Neural progenitor cell (in vitro differentiated cells): ENCODE measurements around the gene COL23A1. TPM values are rescaled to one million over a fixed set of nuclear protein-coding genes. Genes with fewer than 3 reads are reported as not detected.
"Not testable (repeated sequence)": the region's sequence is repeated elsewhere in the genome, so short reads cannot be mapped to it uniquely, and the experiment has no call there.

ENCODE experiments used
- DNase-seq: peaks from one replicate; pipeline ENCODE4 v3.0.0-alpha.2; 2016; ENCODE audit warnings: low spot score
- H2AFZ ChIP-seq: fragments of 200-600 bp; sonication (generic); replicated peaks from 2 replicates; pipeline ENCODE4 v1.6.1; 2016; ENCODE audit warnings: antibody characterized with exemption
- H3F3A ChIP-seq: fragments of 200-600 bp; sonication (generic); 2 replicates; pipeline ENCODE4 v1.6.1; 2016; ENCODE audit warnings: antibody characterized with exemption, low read depth
- H3K27ac ChIP-seq: fragments of 200-600 bp; sonication (generic); 2 replicates; pipeline ENCODE4 v1.5.1; 2016; ENCODE audit warnings: mild to moderate bottlenecking
- H3K27me3 ChIP-seq: fragments of 200-600 bp; sonication (generic); 2 replicates; pipeline ENCODE4 v1.6.1; 2016; ENCODE audit warnings: mild to moderate bottlenecking, moderate library complexity
- H3K36me3 ChIP-seq: fragments of 200-600 bp; sonication (generic); 2 replicates; pipeline ENCODE4 v1.5.1; 2016
- H3K4me1 ChIP-seq: fragments of 200-600 bp; sonication (generic); 2 replicates; pipeline ENCODE4 v1.6.1; 2016; ENCODE audit warnings: mixed run types
- H3K4me2 ChIP-seq: fragments of 200-600 bp; sonication (generic); 2 replicates; pipeline ENCODE4 v1.6.1; 2016
- H3K4me3 ChIP-seq: fragments of 200-600 bp; sonication (generic); 2 replicates; pipeline ENCODE4 v1.5.1; 2016
- H3K79me2 ChIP-seq: fragments of 200-600 bp; sonication (generic); 2 replicates; pipeline ENCODE4 v1.6.1; 2016; ENCODE audit warnings: low read depth
- H3K9ac ChIP-seq: fragments of 200-600 bp; sonication (generic); 2 replicates; pipeline ENCODE4 v1.6.1; 2016
- H3K9me3 ChIP-seq: fragments of 200-600 bp; sonication (generic); 2 replicates; pipeline ENCODE4 v1.5.1; 2016; ENCODE audit warnings: low read depth
- H4K20me1 ChIP-seq: fragments of 200-600 bp; sonication (generic); 2 replicates; pipeline ENCODE4 v1.6.1; 2016; ENCODE audit warnings: low read depth
- H3K27ac Mint-ChIP-seq: 3 replicates; pipeline ENCODE4 v1.8.0; 2021; ENCODE audit warnings: mixed read lengths
- H3K27me3 Mint-ChIP-seq: 2 replicates; pipeline ENCODE4 v1.8.0; 2022; ENCODE audit warnings: low read depth, mild to moderate bottlenecking, inconsistent platforms, moderate library complexity, mixed read lengths; ENCODE audit not compliant: insufficient read depth
- H3K36me3 Mint-ChIP-seq: 3 replicates; pipeline ENCODE4 v1.8.0; 2021; ENCODE audit warnings: mixed read lengths
- H3K4me1 Mint-ChIP-seq: 3 replicates; pipeline ENCODE4 v1.8.0; 2021; ENCODE audit warnings: mixed read lengths
- H3K4me3 Mint-ChIP-seq: 3 replicates; pipeline ENCODE4 v1.8.0; 2021; ENCODE audit warnings: mild to moderate bottlenecking, moderate library complexity, mixed read lengths
- H3K9me3 Mint-ChIP-seq: 3 replicates; pipeline ENCODE4 v1.8.0; 2020; ENCODE audit warnings: mixed read lengths
- CTCF ChIP-seq: fragments of 200-600 bp; sonication (generic); IDR thresholded peaks from 2 replicates; pipeline ENCODE4 v1.5.1; 2017; ENCODE audit warnings: antibody characterized with exemption, mild to moderate bottlenecking
- EZH2 ChIP-seq: fragments of 200-600 bp; sonication (generic); IDR thresholded peaks from 2 replicates; pipeline ENCODE4 v1.6.1; 2017; ENCODE audit warnings: antibody characterized with exemption, mild to moderate bottlenecking, moderate library complexity
- EZH2phosphoT487 ChIP-seq: fragments of 200-600 bp; sonication (generic); IDR thresholded peaks from 2 replicates; pipeline ENCODE4 v1.6.1; 2017; ENCODE audit warnings: antibody characterized with exemption
- total RNA-seq: library from RNA; depleted of rRNA; stranded (reverse); fragments of >200 nt; gene quantifications from 2 replicates; pipeline ENCODE4 v1.2.3, GENCODE V29; 2015; ENCODE audit warnings: low replicate concordance

The COL23A1 gene
- total RNA-seq, 1 donor from 2014 or later = not detected

DNA sequence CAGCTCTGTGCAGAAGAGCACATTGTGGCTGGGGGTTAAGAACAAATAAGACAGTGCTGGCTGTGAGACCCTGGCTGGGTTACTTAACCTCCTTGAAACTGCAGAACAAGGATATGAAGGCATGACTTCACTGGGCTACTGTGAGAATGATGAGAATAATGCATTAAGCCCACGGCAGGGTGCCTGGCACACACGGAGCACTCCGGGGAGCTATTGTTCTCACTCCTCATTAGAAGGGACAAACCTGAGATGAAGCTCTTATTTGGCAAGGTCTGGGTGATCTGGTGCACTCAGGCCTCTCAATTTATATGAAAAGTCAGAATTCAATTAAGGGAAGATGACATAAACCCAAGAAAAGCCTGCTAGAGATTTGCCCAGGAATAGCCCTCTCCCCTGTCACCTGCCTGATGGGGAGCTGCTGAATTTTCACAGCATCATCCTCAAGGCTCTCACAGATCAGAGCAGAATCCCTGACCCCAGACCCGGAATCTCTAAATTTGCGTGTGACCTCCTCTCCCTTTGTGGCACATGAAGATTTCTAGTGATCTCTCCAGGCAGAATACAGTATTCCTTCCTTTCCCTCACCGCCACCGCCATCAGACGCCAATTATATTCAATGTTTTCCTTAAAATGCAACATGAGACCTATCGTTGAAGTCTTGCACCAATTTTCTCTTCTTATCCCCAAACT is 102.1 kb downstream of the COL23A1 start:
- Mint-ChIP-seq H3K4me1 (peaks cover 33% of the 10 kb centered on the region), H3K4me3 (no peak overlapping the region), H3K27ac (peak overlapping the region; percentile 58), H3K27me3 (peaks cover 8% of the 10 kb centered on the region), H3K9me3 (peaks cover 22% of the 10 kb centered on the region), H3K36me3 (peaks cover 6% of the 10 kb centered on the region)
- no peaks in the 10 kb centered on the region for H4K20me1 ChIP-seq
- DNase-seq = peak; percentile 44
- peak overlapping the region; percentile 28 for H3K4me2 ChIP-seq
- no peak overlapping the region for H3K4me3 ChIP-seq
- H3F3A ChIP-seq = peaks cover 24% of the 10 kb centered on the region
- H3K9me3 ChIP-seq = no peaks in the 10 kb centered on the region
- H3K79me2 ChIP-seq = no peaks in the 10 kb centered on the region
- no peaks in the 10 kb centered on the region for H3K36me3 ChIP-seq
- H3K27ac ChIP-seq = no peak overlapping the region
- peaks cover 32% of the 10 kb centered on the region for H3K4me1 ChIP-seq
- no peaks in the 10 kb centered on the region for H3K27me3 ChIP-seq
- no peak for TF ChIP-seq CTCF
- TF ChIP-seq EZH2 = no peak
- TF ChIP-seq EZH2phosphoT487 = no peak
- no peak overlapping the region for H2AFZ ChIP-seq
- no peak overlapping the region for H3K9ac ChIP-seq

DNA sequence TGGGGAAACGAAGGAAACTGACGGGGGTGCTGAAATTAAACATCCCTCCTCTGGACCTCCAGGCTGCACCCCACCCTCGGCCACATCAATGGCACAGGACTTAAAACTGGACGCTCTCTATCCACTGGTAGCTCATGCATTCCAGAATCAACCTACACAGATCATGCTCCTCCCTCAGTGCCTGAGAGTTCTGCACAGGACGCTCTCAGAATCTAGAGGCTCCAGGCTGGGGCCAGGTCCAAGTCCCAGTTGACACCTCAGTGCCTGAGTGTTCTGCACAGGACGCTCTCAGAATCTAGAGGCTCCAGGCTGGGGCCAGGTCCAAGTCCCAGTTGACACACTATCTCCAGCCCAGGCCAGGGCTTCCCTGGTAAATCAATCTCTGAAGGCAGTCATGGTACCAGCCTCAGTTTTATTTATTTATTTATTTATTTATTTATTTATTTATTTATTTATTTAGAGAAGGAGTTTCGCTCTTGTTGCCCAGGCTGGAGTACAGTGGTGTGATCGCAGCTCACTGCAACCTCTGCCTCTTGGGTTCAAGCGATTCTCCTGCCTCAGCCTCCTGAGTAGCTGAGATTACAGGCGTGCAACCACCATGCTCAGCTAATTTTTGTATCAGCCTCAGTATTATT is 103.2 kb downstream of the COL23A1 start:
- peaks cover 24% of the 10 kb centered on the region for H3F3A ChIP-seq
- Mint-ChIP-seq H3K4me1 (peaks cover 35% of the 10 kb centered on the region), H3K9me3 (peaks cover 19% of the 10 kb centered on the region)
- not testable (repeated sequence) for H3K36me3 ChIP-seq, H3K27ac ChIP-seq, DNase-seq, H3K27ac Mint-ChIP-seq, H3K79me2 ChIP-seq, H3K4me3 ChIP-seq, H3K9ac ChIP-seq, H3K4me3 Mint-ChIP-seq, H3K9me3 ChIP-seq, H3K27me3 Mint-ChIP-seq, H3K36me3 Mint-ChIP-seq, H3K27me3 ChIP-seq, H2AFZ ChIP-seq, H4K20me1 ChIP-seq
- H3K4me2 ChIP-seq = peak overlapping the region; percentile 28
- H3K4me1 ChIP-seq = peaks cover 32% of the 10 kb centered on the region

- Mint-ChIP-seq H3K27ac (peak overlapping the region; percentile 2), H3K27me3 (peaks cover 8% of the 10 kb centered on the region), H3K9me3 (peaks cover 17% of the 10 kb centered on the region), H3K4me1 (peaks cover 35% of the 10 kb centered on the region), H3K4me3 (no peak overlapping the region), H3K36me3 (peaks cover 6% of the 10 kb centered on the region)
- H3K4me2 ChIP-seq = peak overlapping the region; percentile 42
- H2AFZ ChIP-seq = no peak overlapping the region
- H3K27ac ChIP-seq = no peak overlapping the region
- TF ChIP-seq EZH2phosphoT487 (no peak), EZH2 (no peak), CTCF (no peak)
- H3K9me3 ChIP-seq = no peaks in the 10 kb centered on the region
- H4K20me1 ChIP-seq = no peaks in the 10 kb centered on the region
- no peaks in the 10 kb centered on the region for H3K27me3 ChIP-seq
- no peaks in the 10 kb centered on the region for H3K36me3 ChIP-seq
- H3K79me2 ChIP-seq = no peaks in the 10 kb centered on the region
- H3K9ac ChIP-seq = no peak overlapping the region
- H3K4me1 ChIP-seq = peaks cover 32% of the 10 kb centered on the region
- DNase-seq = no peak
- peaks cover 24% of the 10 kb centered on the region for H3F3A ChIP-seq
- H3K4me3 ChIP-seq = no peak overlapping the region
These were observed 104.0 kb downstream of the COL23A1 start for GRCh38 chr5:178486239-178486641.

DNA sequence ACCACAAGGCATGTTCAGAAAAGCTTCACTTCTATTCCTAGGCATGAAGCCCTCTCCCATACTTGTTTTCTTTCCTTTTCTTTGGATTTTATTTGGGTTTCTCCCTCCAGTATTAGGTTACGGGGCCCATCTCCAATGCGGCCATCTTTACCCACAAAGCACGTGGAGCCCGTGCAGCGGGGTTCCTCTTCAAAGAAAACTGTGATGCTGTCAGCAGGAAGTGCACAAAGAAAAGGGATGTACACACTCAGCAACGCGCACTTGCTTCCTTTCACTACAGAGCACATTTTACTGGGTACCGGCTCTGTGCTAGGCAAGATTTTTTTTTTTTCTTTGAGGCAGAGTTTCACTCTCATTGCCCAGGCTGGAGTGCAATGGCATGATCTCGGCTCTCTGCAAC is 106.6 kb downstream of the COL23A1 start:
- H3K4me1 ChIP-seq = peaks cover 32% of the 10 kb centered on the region
- no peaks in the 10 kb centered on the region for H3K9me3 ChIP-seq
- H4K20me1 ChIP-seq = no peaks in the 10 kb centered on the region
- H3K36me3 Mint-ChIP-seq = no peaks in the 10 kb centered on the region
- peak overlapping the region; percentile 96 for H3K27ac Mint-ChIP-seq
- no peaks in the 10 kb centered on the region for H3K36me3 ChIP-seq
- H3K4me2 ChIP-seq = no peak overlapping the region
- peak overlapping the region; percentile 61 for H2AFZ ChIP-seq
- H3F3A ChIP-seq = peaks cover 24% of the 10 kb centered on the region
- H3K27me3 ChIP-seq = no peaks in the 10 kb centered on the region
- H3K4me3 Mint-ChIP-seq = no peak overlapping the region
- no peak for DNase-seq
- H3K4me1 Mint-ChIP-seq = peaks cover 35% of the 10 kb centered on the region
- H3K79me2 ChIP-seq = no peaks in the 10 kb centered on the region
- H3K9ac ChIP-seq = no peak overlapping the region
- H3K4me3 ChIP-seq = no peak overlapping the region
- peaks cover 9% of the 10 kb centered on the region for H3K27me3 Mint-ChIP-seq
- TF ChIP-seq EZH2 = no peak
- TF ChIP-seq EZH2phosphoT487 = no peak
- no peak for TF ChIP-seq CTCF
- peaks cover 4% of the 10 kb centered on the region for H3K9me3 Mint-ChIP-seq
- no peak overlapping the region for H3K27ac ChIP-seq
